Measurements from ENCODE around the gene WNT6. TPM values are rescaled to one million over a fixed set of nuclear protein-coding genes. Genes with fewer than 3 reads are reported as not detected.

WNT6 gene
- total and polyA plus RNA-seq, 10 of the 15 experiments (the other 5 are each of a cell fraction or from before 2014, with no cell fraction given): 0.11 to 0.44 (median 0.22) TPM; not detected in 5

DNA sequence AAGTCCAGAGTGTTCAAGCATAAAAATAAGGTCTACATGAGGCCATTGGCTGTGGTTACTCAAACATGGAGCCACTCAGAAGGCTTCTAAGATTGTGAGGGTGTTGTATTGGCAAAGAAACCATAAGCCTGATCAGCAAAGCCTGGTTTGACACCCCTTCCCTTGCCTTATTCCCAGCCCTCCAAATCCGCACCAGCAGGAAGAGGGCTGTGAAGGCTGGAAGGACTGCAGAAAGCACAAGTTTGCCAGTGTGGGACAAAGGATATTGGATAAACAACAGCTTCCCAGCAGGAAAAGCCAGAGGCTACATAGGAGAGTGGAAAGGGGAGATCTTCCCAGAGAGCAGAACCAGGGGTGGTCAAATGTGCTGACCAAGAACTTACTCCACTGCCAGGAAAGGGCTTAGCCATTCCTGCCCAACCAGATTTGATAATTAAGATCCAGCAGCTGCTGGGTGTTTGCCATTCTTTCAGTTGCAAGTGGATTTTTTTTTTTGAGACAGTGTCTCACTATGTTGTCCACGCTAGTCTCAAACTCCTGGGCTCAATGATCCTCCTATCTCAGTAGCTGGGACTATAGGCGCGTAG, 26.5 kb upstream of the WNT6 start:
- Histone ChIP-seq H3K9ac (ENCODE audit: control insufficient read depth, insufficient read depth, low read length) (no peak overlapping the region), H4K20me1 (ENCODE audit: control insufficient read depth, insufficient read depth) (no peaks in the 10 kb centered on the region), H3K79me2 (ENCODE audit: control insufficient read depth, insufficient read depth, low read length) (no peaks in the 10 kb centered on the region), H2AFZ (ENCODE audit: control insufficient read depth, low read depth, low read length) (no peak overlapping the region), H3K36me3 (ENCODE audit: control insufficient read depth in 2 of 2, insufficient read depth in 2 of 2, low read length in 1 of 2) (no peaks in the 10 kb centered on the region), H3K27ac (ENCODE audit: control insufficient read depth, insufficient read depth) (no peak overlapping the region), H3K4me1 (ENCODE audit: control insufficient read depth, insufficient read depth, low read length) (no peaks in the 10 kb centered on the region), H3K4me3 (no peak overlapping the region), H3K4me2 (ENCODE audit: control insufficient read depth, insufficient read depth) (no peak overlapping the region), H3K27me3 (replicated peaks in 1 of 2; ENCODE audit: control insufficient read depth in 2 of 2, insufficient read depth in 2 of 2, low read length in 1 of 2) (peaks cover 0 to 9% of the 10 kb centered on the region in 2 experiments; a peak in 3 of 4 replicates), H3K9me3 (replicated peaks; ENCODE audit: control insufficient read depth, insufficient read depth, low read length) (no peaks in the 10 kb centered on the region)
- no peak for ATAC-seq
- DNase-seq (ENCODE audit: low read depth, low spot score): no peak
- TF ChIP-seq, protein P1, sequence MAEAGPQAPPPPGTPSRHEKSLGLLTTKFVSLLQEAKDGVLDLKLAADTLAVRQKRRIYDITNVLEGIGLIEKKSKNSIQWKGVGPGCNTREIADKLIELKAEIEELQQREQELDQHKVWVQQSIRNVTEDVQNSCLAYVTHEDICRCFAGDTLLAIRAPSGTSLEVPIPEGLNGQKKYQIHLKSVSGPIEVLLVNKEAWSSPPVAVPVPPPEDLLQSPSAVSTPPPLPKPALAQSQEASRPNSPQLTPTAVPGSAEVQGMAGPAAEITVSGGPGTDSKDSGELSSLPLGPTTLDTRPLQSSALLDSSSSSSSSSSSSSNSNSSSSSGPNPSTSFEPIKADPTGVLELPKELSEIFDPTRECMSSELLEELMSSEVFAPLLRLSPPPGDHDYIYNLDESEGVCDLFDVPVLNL (IDR thresholded peaks at IDR 0.05; ENCODE audit: low read depth, low read length): no peak
- TF ChIP-seq IKZF2 (IDR thresholded peaks at IDR 0.05): no peak
- no peak for TF ChIP-seq SIN3A (IDR thresholded peaks at IDR 0.05; ENCODE audit: low read depth, low read length)
- TF ChIP-seq CREM (IDR thresholded peaks at IDR 0.05; ENCODE audit: low read depth): no peak
- TF ChIP-seq SIX5 (IDR thresholded peaks at IDR 0.05; ENCODE audit: low read depth, low read length, severe bottlenecking): no peak
- TF ChIP-seq HDAC6 (IDR thresholded peaks at IDR 0.05; ENCODE audit: unreplicated experiment): no peak
- no peak for TF ChIP-seq RCOR1 (conservative IDR thresholded peaks at IDR 0.05; ENCODE audit: low read depth, low read length)
- no peak for TF ChIP-seq MTA3 (IDR thresholded peaks at IDR 0.05; ENCODE audit: borderline replicate concordance, low read length)
- no peak for TF ChIP-seq FOS (IDR thresholded peaks at IDR 0.05; ENCODE audit: borderline replicate concordance, extremely low read depth, insufficient read length)
- no peak for TF ChIP-seq GABPA (IDR thresholded peaks at IDR 0.05; ENCODE audit: low read depth)
- TF ChIP-seq, protein P2, sequence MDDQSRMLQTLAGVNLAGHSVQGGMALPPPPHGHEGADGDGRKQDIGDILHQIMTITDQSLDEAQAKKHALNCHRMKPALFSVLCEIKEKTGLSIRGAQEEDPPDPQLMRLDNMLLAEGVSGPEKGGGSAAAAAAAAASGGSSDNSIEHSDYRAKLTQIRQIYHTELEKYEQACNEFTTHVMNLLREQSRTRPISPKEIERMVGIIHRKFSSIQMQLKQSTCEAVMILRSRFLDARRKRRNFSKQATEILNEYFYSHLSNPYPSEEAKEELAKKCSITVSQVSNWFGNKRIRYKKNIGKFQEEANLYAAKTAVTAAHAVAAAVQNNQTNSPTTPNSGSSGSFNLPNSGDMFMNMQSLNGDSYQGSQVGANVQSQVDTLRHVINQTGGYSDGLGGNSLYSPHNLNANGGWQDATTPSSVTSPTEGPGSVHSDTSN (IDR thresholded peaks at IDR 0.05; ENCODE audit: insufficient replicate concordance, low read depth, low read length): no peak
- TF ChIP-seq, protein P3, sequence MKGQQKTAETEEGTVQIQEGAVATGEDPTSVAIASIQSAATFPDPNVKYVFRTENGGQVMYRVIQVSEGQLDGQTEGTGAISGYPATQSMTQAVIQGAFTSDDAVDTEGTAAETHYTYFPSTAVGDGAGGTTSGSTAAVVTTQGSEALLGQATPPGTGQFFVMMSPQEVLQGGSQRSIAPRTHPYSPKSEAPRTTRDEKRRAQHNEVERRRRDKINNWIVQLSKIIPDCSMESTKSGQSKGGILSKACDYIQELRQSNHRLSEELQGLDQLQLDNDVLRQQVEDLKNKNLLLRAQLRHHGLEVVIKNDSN (IDR thresholded peaks at IDR 0.05; ENCODE audit: borderline replicate concordance, extremely low read length, insufficient read depth, low read depth, low read length): no peak
- intact Hi-C loops (cut with micrococcal nuclease; ENCODE audit: unreplicated experiment) (no loop called here), in situ Hi-C loops (cut with MboI) (no loop called here)
- no TSS peak for BruUV-seq (replicated peaks)
- POLR2A ChIA-PET: interaction anchor here (0.6 kb wide), 1 partner anchor 425 kb away, joined by 3 read pairs; no protein-coding TSS in a partner anchor
- FAIRE-seq: no peak
- WGBS (ENCODE audit: insufficient coverage, insufficient replicate concordance, low lambda C conversion rate, missing lambda C conversion rate): 23% methylated on average over 4 of the region's 4 CpGs
- CTCF ChIA-PET: interaction anchor here (0.7 to 0.9 kb wide), 2 partner anchors 21 to 1374 kb away, joined by 3 read pairs; no protein-coding TSS in a partner anchor
- SMC1A ChIA-PET (ENCODE audit: uncharacterized antibody, unreplicated experiment): no interaction called here
- RAD21 ChIA-PET (ENCODE audit: unreplicated experiment): interaction anchor here (0.6 kb wide), 1 partner anchor 779 kb away, joined by 3 read pairs; no protein-coding TSS in a partner anchor
